ENCODE data around the gene APOL2.

- TF ChIP-seq POLR2AphosphoS5 (IDR thresholded peaks at IDR 0.05; ENCODE audit: low read depth, low read length), result no peak
- no peak for TF ChIP-seq REST (IDR thresholded peaks at IDR 0.05; ENCODE audit: low read depth)
- no peak for TF ChIP-seq EZH2 (IDR thresholded peaks at IDR 0.05)
- TF ChIP-seq CTCF (IDR thresholded peaks at IDR 0.05 in 2 of 3, conservative IDR thresholded peaks at IDR 0.05 in 1 of 3; ENCODE audit: borderline replicate concordance in 1 of 3, insufficient read depth in 1 of 3, low read depth in 2 of 3, low read length in 2 of 3), result no peak
- no peak for TF ChIP-seq CEBPB (IDR thresholded peaks at IDR 0.05; ENCODE audit: low read depth)
- no peak for TF ChIP-seq MAX (IDR thresholded peaks at IDR 0.05)
- no peak for TF ChIP-seq POLR2A (IDR thresholded peaks at IDR 0.05; ENCODE audit: borderline replicate concordance, extremely low read depth, insufficient read depth, insufficient read length)
- TF ChIP-seq TCF7L2 (IDR thresholded peaks at IDR 0.05; ENCODE audit: borderline replicate concordance, extremely low read depth, insufficient read depth, insufficient read length), result no peak
- TF ChIP-seq SP1 (IDR thresholded peaks at IDR 0.05; ENCODE audit: low read depth), result no peak
- no peak for TF ChIP-seq JUND (IDR thresholded peaks at IDR 0.05)
- no peak for TF ChIP-seq ZBTB33 (IDR thresholded peaks at IDR 0.05; ENCODE audit: extremely low read depth, insufficient replicate concordance, low read length)
- no peak for TF ChIP-seq ZNF274 (IDR thresholded peaks at IDR 0.05; ENCODE audit: low read depth, low read length)
- TF ChIP-seq SRF (IDR thresholded peaks at IDR 0.05; ENCODE audit: low read depth), result no peak
- TF ChIP-seq SIN3A (IDR thresholded peaks at IDR 0.05; ENCODE audit: low read depth), result no peak
Observed at GRCh38 chr22:36204001-36204631, 35.2 kb downstream of the APOL2 start.

Measured in HCT116 (cell line).